GM12891 (cell line): ENCODE results near the gene ATP8B1.

Source experiments
- POLR2A ChIP-seq: IDR thresholded peaks from 2 replicates; pipeline ENCODE4 v1.6.1; 2011; ENCODE audit warnings: low read depth, low read length, control low read depth
- POLR2AphosphoS5 ChIP-seq: IDR thresholded peaks from 2 replicates; pipeline ENCODE4 v1.6.1; 2011; ENCODE audit warnings: low read depth, low read length, control low read depth
- POU2F2 ChIP-seq: IDR thresholded peaks from 2 replicates; pipeline ENCODE4 v1.6.1; 2011; ENCODE audit warnings: low read depth, mild to moderate bottlenecking, control low read depth, low read length, moderate library complexity
- SPI1 ChIP-seq: IDR thresholded peaks from 2 replicates; pipeline ENCODE4 v1.6.1; 2011; ENCODE audit warnings: low read depth, low read length, control low read depth
- TAF1 ChIP-seq: IDR thresholded peaks from 2 replicates; pipeline ENCODE4 v1.6.1; 2011; ENCODE audit warnings: low read depth, low read length, control low read depth

DNA sequence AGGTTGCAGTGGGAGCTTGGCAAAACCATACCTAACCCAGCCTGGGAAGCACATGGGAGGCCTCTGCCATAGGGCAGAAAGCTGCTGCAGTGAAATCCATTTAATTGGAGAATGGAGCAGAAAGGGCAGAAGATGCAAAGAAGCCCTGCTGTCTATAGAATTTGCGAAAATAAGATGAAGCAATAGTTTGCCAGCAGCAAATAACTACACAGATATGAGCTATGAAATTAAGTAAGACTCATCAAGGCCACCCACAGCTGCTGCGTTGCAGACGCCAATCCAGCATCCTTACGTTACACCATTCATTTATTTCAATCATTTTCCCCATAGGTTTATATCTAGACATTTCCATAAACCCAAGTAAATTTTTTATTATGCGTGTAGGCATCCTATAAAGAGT, 21.1 kb downstream of the ATP8B1 start:
- TF ChIP-seq SPI1: no peak
- no peak for TF ChIP-seq POLR2A
- TF ChIP-seq POLR2AphosphoS5: no peak
- TF ChIP-seq TAF1: no peak
- no peak for TF ChIP-seq POU2F2
